Esophagus muscularis mucosa (tissue), 4 donors: ENCODE results near the gene PPIP5K1. TPM values are rescaled to one million over a fixed set of nuclear protein-coding genes. Genes with fewer than 3 reads are reported as not detected.

Source experiments
- DNase-seq: peaks from one replicate; pipeline ENCODE4 v3.0.0-alpha.2; 2017; ENCODE audit errors: extremely low spot score
- H3K27ac ChIP-seq, 4 donors: fragments of 200-600 bp; sonication (generic); replicated peaks in 1 of 4; 1 replicate in 3 of 4; 2 replicates in 1 of 4; pipeline ENCODE4 v1.5.1; 2016 to 2019; ENCODE audit warnings: mild to moderate bottlenecking in 1 of 4
- H3K27me3 ChIP-seq, 4 donors: fragments of 200-600 bp; sonication (generic); one replicate each; pipeline versions ENCODE4 v1.5.1 to v1.6.0; 2016 to 2019
- H3K36me3 ChIP-seq, 4 donors: fragments of 200-600 bp; sonication (generic); one replicate each; pipeline ENCODE4 v1.5.1; 2016 to 2019
- H3K4me1 ChIP-seq, 4 donors: fragments of 200-600 bp; sonication (generic); one replicate each; pipeline ENCODE4 v1.5.1; 2016 to 2019
- H3K4me3 ChIP-seq, 4 donors: fragments of 200-600 bp; sonication (generic); 1 replicate in 2 of 4; 2 replicates in 2 of 4; pipeline ENCODE4 v1.5.1; 2016 to 2019; ENCODE audit warnings: mild to moderate bottlenecking in 4 of 4, moderate library complexity in 1 of 4
- H3K9me3 ChIP-seq, 4 donors: fragments of 200-600 bp; sonication (generic); 1 replicate in 3 of 4; 2 replicates in 1 of 4; pipeline ENCODE4 v1.5.1; 2016 to 2019
- EP300 ChIP-seq: sonication (generic); formaldehyde crosslinking; IDR thresholded peaks from one replicate; pipeline ENCODE4 v1.6.1; 2017; ENCODE audit warnings: antibody characterized with exemption
- POLR2A ChIP-seq: fragments of 450-650 bp; IDR thresholded peaks from one replicate; pipeline ENCODE4 v1.6.1; 2017; ENCODE audit warnings: antibody characterized with exemption, moderate library complexity, mild to moderate bottlenecking, low read depth
- POLR2AphosphoS5 ChIP-seq, 2 donors: sonication (generic); formaldehyde crosslinking; IDR thresholded peaks; one replicate each; pipeline ENCODE4 v1.6.1; 2017; ENCODE audit warnings: antibody characterized with exemption in 2 of 2
- WGBS: methylation state at CpG from one replicate; pipeline ENCODE4 v1.1.5; 2018; 5-methylcytosine and 5-hydroxymethylcytosine counted together
- intact Hi-C: fragments of 100-400 bp; cut with DNase I; formaldehyde crosslinking; loops from one replicate; pipeline ENCODE4 v1.15.1; 2023
- total RNA-seq, 4 donors: library from RNA; depleted of rRNA; stranded (reverse); fragments of >200 nt; gene quantifications; one replicate each; pipeline versions ENCODE4 v1.1.0 to v1.2.1, GENCODE V29; 2016
- TF ChIP-seq, protein P1 (sequence below), 3 experiments: fragments of 200-600 bp in 2 of 3; fragments of 450-650 bp in 1 of 3; sonication (generic) in 2 of 3; IDR thresholded peaks; one replicate each; pipeline ENCODE4 v1.5.1; 2017 to 2019; ENCODE audit warnings: antibody characterized with exemption in 3 of 3, mild to moderate bottlenecking in 2 of 3, moderate library complexity in 1 of 3

The PPIP5K1 gene
- total RNA-seq, 4 donors from 2014 or later = 9.8 to 73.4 (median 23.3) TPM

DNA sequence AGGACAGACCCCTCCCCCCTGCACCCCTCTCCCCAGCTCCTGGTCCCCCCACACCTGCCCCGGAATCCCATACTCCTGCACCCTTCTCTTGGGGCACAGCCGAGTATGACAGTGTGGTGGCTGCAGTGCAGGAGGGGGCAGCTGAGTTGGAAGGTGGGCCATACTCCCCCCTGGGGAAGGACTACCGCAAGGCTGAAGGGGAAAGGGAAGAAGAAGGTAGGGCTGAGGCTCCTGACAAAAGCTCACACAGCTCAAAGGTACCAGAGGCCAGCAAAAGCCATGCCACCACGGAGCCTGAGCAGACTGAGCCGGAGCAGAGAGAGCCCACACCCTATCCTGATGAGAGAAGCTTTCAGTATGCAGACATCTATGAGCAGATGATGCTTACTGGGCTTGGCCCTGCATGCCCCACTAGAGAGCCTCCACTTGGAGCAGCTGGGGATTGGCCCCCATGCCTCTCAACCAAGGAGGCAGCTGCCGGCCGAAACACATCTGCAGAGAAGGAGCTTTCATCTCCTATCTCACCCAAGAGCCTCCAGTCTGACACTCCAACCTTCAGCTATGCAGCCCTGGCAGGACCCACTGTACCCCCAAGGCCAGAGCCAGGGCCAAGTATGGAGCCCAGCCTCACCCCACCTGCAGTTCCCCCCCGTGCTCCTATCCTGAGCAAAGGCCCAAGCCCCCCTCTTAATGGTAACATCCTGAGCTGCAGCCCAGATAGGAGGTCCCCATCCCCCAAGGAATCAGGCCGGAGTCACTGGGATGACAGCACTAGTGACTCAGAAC is 62.8 kb downstream of the PPIP5K1 start:
- no peaks in the 10 kb centered on the region for H3K9me3 ChIP-seq
- no peak overlapping the region for H3K4me3 ChIP-seq
- peaks cover 7 to 77% (median 50%) of the 10 kb centered on the region in 4 donors for H3K36me3 ChIP-seq
- no peak for TF ChIP-seq POLR2A
- TF ChIP-seq POLR2AphosphoS5 (IDR thresholded peaks at IDR 0.05) = no peak
- TF ChIP-seq, protein P1, sequence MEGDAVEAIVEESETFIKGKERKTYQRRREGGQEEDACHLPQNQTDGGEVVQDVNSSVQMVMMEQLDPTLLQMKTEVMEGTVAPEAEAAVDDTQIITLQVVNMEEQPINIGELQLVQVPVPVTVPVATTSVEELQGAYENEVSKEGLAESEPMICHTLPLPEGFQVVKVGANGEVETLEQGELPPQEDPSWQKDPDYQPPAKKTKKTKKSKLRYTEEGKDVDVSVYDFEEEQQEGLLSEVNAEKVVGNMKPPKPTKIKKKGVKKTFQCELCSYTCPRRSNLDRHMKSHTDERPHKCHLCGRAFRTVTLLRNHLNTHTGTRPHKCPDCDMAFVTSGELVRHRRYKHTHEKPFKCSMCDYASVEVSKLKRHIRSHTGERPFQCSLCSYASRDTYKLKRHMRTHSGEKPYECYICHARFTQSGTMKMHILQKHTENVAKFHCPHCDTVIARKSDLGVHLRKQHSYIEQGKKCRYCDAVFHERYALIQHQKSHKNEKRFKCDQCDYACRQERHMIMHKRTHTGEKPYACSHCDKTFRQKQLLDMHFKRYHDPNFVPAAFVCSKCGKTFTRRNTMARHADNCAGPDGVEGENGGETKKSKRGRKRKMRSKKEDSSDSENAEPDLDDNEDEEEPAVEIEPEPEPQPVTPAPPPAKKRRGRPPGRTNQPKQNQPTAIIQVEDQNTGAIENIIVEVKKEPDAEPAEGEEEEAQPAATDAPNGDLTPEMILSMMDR (IDR thresholded peaks at IDR 0.05) = no peak
- TF ChIP-seq EP300 = no peak
- intact Hi-C loops = no loop called here
- H3K4me1 ChIP-seq = peaks cover 0 to 10% (median 4%) of the 10 kb centered on the region in 4 donors
- 83% methylated on average over 8 of the region's 9 CpGs for WGBS
- H3K27ac ChIP-seq = no peak overlapping the region
- DNase-seq = no peak
- H3K27me3 ChIP-seq = no peaks in the 10 kb centered on the region

DNA sequence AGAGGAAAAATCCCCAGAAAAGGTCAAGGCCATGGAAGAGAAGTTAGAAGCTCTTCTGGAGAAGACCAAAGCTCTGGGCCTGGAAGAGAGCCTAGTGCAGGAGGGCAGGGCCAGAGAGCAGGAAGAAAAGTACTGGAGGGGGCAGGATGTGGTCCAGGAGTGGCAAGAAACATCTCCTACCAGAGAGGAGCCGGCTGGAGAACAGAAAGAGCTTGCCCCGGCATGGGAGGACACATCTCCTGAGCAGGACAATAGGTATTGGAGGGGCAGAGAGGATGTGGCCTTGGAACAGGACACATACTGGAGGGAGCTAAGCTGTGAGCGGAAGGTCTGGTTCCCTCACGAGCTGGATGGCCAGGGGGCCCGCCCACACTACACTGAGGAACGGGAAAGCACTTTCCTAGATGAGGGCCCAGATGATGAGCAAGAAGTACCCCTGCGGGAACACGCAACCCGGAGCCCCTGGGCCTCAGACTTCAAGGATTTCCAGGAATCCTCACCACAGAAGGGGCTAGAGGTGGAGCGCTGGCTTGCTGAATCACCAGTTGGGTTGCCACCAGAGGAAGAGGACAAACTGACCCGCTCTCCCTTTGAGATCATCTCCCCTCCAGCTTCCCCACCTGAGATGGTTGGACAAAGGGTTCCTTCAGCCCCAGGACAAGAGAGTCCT is 63.6 kb downstream of the PPIP5K1 start:
- WGBS = 87% methylated on average over 10 of the region's 11 CpGs
- intact Hi-C loops = no loop called here
- TF ChIP-seq POLR2AphosphoS5 (IDR thresholded peaks at IDR 0.05) (no peak), EP300 (no peak), POLR2A (no peak)
- TF ChIP-seq, protein P1 (IDR thresholded peaks at IDR 0.05) = no peak
- Histone ChIP-seq H3K9me3 (no peaks in the 10 kb centered on the region), H3K36me3 (peaks cover 15 to 85% (median 58%) of the 10 kb centered on the region in 4 donors), H3K27me3 (no peaks in the 10 kb centered on the region), H3K4me3 (no peak overlapping the region), H3K27ac (no peak overlapping the region), H3K4me1 (peaks cover 0 to 8% (median 3%) of the 10 kb centered on the region in 4 donors)
- no peak for DNase-seq

DNA sequence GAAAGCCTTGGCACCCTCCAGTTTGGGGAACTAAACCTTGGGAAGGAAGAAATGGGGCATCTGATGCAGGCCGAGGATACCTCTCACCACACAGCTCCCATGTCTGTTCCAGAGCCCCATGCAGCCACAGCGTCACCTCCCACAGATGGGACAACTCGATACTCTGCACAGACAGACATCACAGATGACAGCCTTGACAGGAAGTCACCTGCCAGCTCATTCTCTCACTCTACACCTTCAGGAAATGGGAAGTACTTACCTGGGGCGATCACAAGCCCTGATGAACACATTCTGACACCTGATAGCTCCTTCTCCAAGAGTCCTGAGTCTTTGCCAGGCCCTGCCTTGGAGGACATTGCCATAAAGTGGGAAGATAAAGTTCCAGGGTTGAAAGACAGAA is 64.9 kb downstream of the PPIP5K1 start:
- H3K27ac ChIP-seq = no peak overlapping the region
- 86% methylated on average over 4 of the region's 4 CpGs for WGBS
- no peaks in the 10 kb centered on the region for H3K27me3 ChIP-seq
- peaks cover 23 to 94% (median 70%) of the 10 kb centered on the region in 4 donors for H3K36me3 ChIP-seq
- no peaks in the 10 kb centered on the region for H3K9me3 ChIP-seq
- TF ChIP-seq POLR2A (no peak), POLR2AphosphoS5 (IDR thresholded peaks at IDR 0.05) (no peak), EP300 (no peak)
- TF ChIP-seq, protein P1 (IDR thresholded peaks at IDR 0.05) = no peak
- no peaks in the 10 kb centered on the region for H3K4me1 ChIP-seq
- no peak for DNase-seq
- intact Hi-C loops = no loop called here
- no peak overlapping the region for H3K4me3 ChIP-seq

DNA sequence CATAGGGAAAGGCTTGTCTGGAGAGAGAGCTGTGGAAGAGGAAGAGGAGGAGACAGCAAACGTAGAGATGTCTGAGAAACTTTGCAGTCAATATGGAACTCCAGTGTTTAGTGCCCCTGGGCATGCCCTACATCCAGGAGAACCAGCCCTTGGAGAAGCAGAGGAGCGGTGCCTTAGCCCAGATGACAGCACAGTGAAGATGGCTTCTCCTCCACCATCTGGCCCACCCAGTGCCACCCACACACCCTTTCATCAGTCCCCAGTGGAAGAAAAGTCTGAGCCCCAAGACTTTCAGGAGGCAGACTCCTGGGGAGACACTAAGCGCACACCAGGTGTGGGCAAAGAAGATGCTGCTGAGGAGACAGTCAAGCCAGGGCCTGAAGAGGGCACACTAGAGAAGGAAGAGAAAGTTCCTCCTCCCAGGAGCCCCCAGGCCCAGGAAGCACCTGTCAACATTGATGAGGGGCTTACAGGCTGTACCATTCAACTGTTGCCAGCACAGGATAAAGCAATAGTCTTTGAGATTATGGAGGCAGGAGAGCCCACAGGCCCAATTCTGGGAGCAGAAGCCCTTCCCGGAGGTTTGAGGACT is 65.7 kb downstream of the PPIP5K1 start:
- TF ChIP-seq POLR2AphosphoS5 (IDR thresholded peaks at IDR 0.05) (no peak), EP300 (no peak), POLR2A (no peak)
- TF ChIP-seq, protein P1 (IDR thresholded peaks at IDR 0.05) = no peak
- H3K36me3 ChIP-seq = peaks cover 23 to 89% (median 67%) of the 10 kb centered on the region in 4 donors
- intact Hi-C loops = no loop called here

More for the DNA sequence above, 65.7 kb downstream of the PPIP5K1 start:
- Histone ChIP-seq H3K27ac (no peak overlapping the region), H3K4me1 (peaks cover 0 to 2% (median under 1%) of the 10 kb centered on the region in 4 donors), H3K4me3 (no peak overlapping the region), H3K9me3 (no peaks in the 10 kb centered on the region), H3K27me3 (no peaks in the 10 kb centered on the region)
- no peak for DNase-seq
- 89% methylated on average over 4 of the region's 4 CpGs for WGBS
